ENCODE data around the gene C19orf67. TPM values are rescaled to one million over a fixed set of nuclear protein-coding genes. Genes with fewer than 3 reads are reported as not detected.

The C19orf67 gene
- total and polyA plus RNA-seq, 2 of the 13 experiments (the other 11 are each of a cell fraction or from before 2014, with no cell fraction given), result 0.11 to 0.32 TPM

DNA sequence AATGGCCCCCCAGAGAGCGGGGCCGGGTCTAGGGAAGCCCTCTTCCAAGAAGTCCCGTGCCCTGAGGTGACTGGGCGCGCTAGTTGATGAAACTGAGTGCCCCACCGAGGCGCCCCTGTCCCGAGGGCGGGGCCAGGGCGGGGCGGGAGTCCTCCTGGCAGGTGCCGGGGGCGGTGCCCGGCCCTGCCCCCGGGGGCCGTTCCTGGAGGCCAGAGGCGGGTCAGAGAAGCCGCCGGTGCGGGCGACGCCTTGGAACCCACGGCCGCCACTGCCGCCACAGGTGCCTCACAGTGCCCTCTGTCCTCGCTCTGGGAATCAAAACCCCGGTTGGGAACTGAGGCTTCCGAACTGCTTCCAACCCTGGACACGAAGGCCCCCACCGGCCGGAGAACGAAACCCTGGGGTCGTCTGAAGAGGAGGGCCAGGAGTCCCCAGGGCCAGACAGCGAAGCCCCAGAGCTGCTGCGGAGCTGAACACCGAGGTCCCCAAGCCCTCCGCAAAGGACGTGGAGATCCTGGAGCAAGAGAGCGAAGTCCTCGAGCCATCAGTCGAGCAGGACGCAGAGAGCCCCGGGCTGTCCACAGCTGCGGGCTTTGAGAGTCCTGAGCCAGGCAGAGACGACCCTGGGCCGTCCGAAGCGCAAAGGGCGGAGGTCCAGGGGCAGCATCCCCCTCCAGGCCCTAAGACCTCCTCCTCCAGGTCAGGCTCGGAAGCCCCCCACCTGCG, 12.9 kb downstream of the C19orf67 start, which contains the start of gene MISP3 (continued):
- TF ChIP-seq, protein P1, sequence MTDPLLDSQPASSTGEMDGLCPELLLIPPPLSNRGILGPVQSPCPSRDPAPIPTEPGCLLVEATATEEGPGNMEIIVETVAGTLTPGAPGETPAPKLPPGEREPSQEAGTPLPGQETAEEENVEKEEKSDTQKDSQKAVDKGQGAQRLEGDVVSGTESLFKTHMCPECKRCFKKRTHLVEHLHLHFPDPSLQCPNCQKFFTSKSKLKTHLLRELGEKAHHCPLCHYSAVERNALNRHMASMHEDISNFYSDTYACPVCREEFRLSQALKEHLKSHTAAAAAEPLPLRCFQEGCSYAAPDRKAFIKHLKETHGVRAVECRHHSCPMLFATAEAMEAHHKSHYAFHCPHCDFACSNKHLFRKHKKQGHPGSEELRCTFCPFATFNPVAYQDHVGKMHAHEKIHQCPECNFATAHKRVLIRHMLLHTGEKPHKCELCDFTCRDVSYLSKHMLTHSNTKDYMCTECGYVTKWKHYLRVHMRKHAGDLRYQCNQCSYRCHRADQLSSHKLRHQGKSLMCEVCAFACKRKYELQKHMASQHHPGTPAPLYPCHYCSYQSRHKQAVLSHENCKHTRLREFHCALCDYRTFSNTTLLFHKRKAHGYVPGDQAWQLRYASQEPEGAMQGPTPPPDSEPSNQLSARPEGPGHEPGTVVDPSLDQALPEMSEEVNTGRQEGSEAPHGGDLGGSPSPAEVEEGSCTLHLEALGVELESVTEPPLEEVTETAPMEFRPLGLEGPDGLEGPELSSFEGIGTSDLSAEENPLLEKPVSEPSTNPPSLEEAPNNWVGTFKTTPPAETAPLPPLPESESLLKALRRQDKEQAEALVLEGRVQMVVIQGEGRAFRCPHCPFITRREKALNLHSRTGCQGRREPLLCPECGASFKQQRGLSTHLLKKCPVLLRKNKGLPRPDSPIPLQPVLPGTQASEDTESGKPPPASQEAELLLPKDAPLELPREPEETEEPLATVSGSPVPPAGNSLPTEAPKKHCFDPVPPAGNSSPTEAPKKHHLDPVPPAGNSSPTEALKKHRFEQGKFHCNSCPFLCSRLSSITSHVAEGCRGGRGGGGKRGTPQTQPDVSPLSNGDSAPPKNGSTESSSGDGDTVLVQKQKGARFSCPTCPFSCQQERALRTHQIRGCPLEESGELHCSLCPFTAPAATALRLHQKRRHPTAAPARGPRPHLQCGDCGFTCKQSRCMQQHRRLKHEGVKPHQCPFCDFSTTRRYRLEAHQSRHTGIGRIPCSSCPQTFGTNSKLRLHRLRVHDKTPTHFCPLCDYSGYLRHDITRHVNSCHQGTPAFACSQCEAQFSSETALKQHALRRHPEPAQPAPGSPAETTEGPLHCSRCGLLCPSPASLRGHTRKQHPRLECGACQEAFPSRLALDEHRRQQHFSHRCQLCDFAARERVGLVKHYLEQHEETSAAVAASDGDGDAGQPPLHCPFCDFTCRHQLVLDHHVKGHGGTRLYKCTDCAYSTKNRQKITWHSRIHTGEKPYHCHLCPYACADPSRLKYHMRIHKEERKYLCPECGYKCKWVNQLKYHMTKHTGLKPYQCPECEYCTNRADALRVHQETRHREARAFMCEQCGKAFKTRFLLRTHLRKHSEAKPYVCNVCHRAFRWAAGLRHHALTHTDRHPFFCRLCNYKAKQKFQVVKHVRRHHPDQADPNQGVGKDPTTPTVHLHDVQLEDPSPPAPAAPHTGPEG (CRISPR knock-in tag; IDR thresholded peaks at IDR 0.05), result no peak
- TF ChIP-seq SMAD1 (CRISPR knock-in tag; IDR thresholded peaks at IDR 0.05; ENCODE audit: borderline replicate concordance, low read depth) (no peak), ZNF792 (CRISPR knock-in tag; IDR thresholded peaks at IDR 0.05) (no peak), ZNF891 (CRISPR knock-in tag; IDR thresholded peaks at IDR 0.05) (no peak), PCBP1 (IDR thresholded peaks at IDR 0.05; ENCODE audit: borderline replicate concordance, low read depth, low read length) (no peak), YEATS4 (CRISPR knock-in tag; IDR thresholded peaks at IDR 0.05; ENCODE audit: borderline replicate concordance) (no peak; the same call in 1 of the 2 replicates), RCOR2 (CRISPR knock-in tag; IDR thresholded peaks at IDR 0.05) (no peak), TOE1 (CRISPR knock-in tag; IDR thresholded peaks at IDR 0.05) (no peak), ZNF549 (CRISPR knock-in tag; IDR thresholded peaks at IDR 0.05) (no peak), MED13 (CRISPR knock-in tag; IDR thresholded peaks at IDR 0.05) (no peak), FOXC1 (CRISPR knock-in tag; IDR thresholded peaks at IDR 0.05; ENCODE audit: borderline replicate concordance) (peak; percentile 56; the same call in 1 of the 2 replicates), NRL (CRISPR knock-in tag; IDR thresholded peaks at IDR 0.05; ENCODE audit: borderline replicate concordance) (peak; percentile 20; the same call in 1 of the 2 replicates), CAMTA2 (CRISPR knock-in tag; IDR thresholded peaks at IDR 0.05; ENCODE audit: borderline replicate concordance) (no peak), RFX3 (CRISPR knock-in tag; IDR thresholded peaks at IDR 0.05) (no peak), ZBTB7A (CRISPR knock-in tag; IDR thresholded peaks at IDR 0.05) (no peak; the same call in 1 of the 2 replicates), DPF2 (CRISPR knock-in tag; IDR thresholded peaks at IDR 0.05; ENCODE audit: borderline replicate concordance, low read depth) (no peak), SMAD3 (CRISPR knock-in tag; IDR thresholded peaks at IDR 0.05) (no peak)
- TF ChIP-seq, protein P2, sequence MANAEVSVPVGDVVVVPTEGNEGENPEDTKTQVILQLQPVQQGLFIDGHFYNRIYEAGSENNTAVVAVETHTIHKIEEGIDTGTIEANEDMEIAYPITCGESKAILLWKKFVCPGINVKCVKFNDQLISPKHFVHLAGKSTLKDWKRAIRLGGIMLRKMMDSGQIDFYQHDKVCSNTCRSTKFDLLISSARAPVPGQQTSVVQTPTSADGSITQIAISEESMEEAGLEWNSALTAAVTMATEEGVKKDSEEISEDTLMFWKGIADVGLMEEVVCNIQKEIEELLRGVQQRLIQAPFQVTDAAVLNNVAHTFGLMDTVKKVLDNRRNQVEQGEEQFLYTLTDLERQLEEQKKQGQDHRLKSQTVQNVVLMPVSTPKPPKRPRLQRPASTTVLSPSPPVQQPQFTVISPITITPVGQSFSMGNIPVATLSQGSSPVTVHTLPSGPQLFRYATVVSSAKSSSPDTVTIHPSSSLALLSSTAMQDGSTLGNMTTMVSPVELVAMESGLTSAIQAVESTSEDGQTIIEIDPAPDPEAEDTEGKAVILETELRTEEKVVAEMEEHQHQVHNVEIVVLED (CRISPR knock-in tag; IDR thresholded peaks at IDR 0.05; ENCODE audit: borderline replicate concordance), result peak; percentile 4; the same call in 1 of the 2 replicates
- TF ChIP-seq, protein P3, sequence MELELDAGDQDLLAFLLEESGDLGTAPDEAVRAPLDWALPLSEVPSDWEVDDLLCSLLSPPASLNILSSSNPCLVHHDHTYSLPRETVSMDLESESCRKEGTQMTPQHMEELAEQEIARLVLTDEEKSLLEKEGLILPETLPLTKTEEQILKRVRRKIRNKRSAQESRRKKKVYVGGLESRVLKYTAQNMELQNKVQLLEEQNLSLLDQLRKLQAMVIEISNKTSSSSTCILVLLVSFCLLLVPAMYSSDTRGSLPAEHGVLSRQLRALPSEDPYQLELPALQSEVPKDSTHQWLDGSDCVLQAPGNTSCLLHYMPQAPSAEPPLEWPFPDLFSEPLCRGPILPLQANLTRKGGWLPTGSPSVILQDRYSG (CRISPR knock-in tag; IDR thresholded peaks at IDR 0.05), result 0 out of 2 replicates have a peak, but pooled peaks have one; percentile 6
- TF ChIP-seq, protein P4, sequence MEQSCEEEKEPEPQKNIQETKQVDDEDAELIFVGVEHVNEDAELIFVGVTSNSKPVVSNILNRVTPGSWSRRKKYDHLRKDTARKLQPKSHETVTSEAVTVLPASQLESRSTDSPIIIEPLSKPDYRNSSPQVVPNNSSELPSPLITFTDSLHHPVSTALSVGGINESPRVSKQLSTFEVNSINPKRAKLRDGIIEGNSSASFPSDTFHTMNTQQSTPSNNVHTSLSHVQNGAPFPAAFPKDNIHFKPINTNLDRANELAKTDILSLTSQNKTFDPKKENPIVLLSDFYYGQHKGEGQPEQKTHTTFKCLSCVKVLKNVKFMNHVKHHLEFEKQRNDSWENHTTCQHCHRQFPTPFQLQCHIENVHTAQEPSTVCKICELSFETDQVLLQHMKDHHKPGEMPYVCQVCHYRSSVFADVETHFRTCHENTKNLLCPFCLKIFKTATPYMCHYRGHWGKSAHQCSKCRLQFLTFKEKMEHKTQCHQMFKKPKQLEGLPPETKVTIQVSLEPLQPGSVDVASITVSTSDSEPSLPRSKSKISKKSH (CRISPR knock-in tag; IDR thresholded peaks at IDR 0.05; ENCODE audit: borderline replicate concordance), result 0 out of 2 replicates have a peak, but pooled peaks have one; percentile 15
